Erythroblast (primary cell): ENCODE measurements around the gene TPO.
"Not testable (repeated sequence)": the region's sequence is repeated elsewhere in the genome, so short reads cannot be mapped to it uniquely, and the experiment has no call there.

ENCODE experiments used
- DNase-seq, 2 experiments: peaks; one replicate each; lab custom pipeline; 2025; lab: John Stamatoyannopoulos, UW
- GATA1 ChIP-seq: IDR thresholded peaks from 2 replicates; pipeline ENCODE4 v1.6.1; 2011; ENCODE audit warnings: low read depth, mild to moderate bottlenecking, control low read depth, low read length, moderate library complexity
- POLR2A ChIP-seq: IDR thresholded peaks from 2 replicates; pipeline ENCODE4 v1.6.1; 2011; ENCODE audit warnings: mild to moderate bottlenecking, low read length

TPO gene

GRCh38 chr2:1514391-1515072 is 101.3 kb downstream of the TPO start:
- DNase-seq, result no peak
- TF ChIP-seq POLR2A (no peak), GATA1 (no peak)

GRCh38 chr2:1515073-1515430 is 101.8 kb downstream of the TPO start:
- no peak for DNase-seq
- TF ChIP-seq GATA1 (no peak), POLR2A (no peak)

GRCh38 chr2:1515986-1516797 is 102.9 kb downstream of the TPO start:
- no peak for DNase-seq
- TF ChIP-seq GATA1, result no peak
- TF ChIP-seq POLR2A, result no peak

GRCh38 chr2:1516798-1517060 is 103.5 kb downstream of the TPO start:
- TF ChIP-seq POLR2A, result no peak
- no peak for TF ChIP-seq GATA1
- DNase-seq, result no peak

GRCh38 chr2:1517291-1517690 is 104.0 kb downstream of the TPO start:
- not testable (repeated sequence) for DNase-seq

GRCh38 chr2:1517786-1518185 is 104.5 kb downstream of the TPO start:
- no peak for DNase-seq
- TF ChIP-seq GATA1 (no peak), POLR2A (no peak)

- no peak for TF ChIP-seq GATA1
- TF ChIP-seq POLR2A, result no peak
- DNase-seq, result no peak
These were observed 105.1 kb downstream of the TPO start for GRCh38 chr2:1518331-1518803.

GRCh38 chr2:1518867-1519530 is 105.7 kb downstream of the TPO start:
- peak; percentile 7 to 9 for DNase-seq

GRCh38 chr2:1521191-1521877 is 108.1 kb downstream of the TPO start:
- TF ChIP-seq POLR2A (no peak), GATA1 (no peak)
- DNase-seq, result no peak

More at GRCh38 chr2:1518867-1519530, 105.7 kb downstream of the TPO start:
- TF ChIP-seq GATA1 (no peak), POLR2A (no peak)

- TF ChIP-seq POLR2A (no peak), GATA1 (no peak)
- no peak for DNase-seq
These were observed 108.9 kb downstream of the TPO start for GRCh38 chr2:1521878-1522830.

- no peak for DNase-seq
- TF ChIP-seq GATA1 (no peak), POLR2A (no peak)
These were observed 114.1 kb downstream of the TPO start for GRCh38 chr2:1527153-1527992.

- no peak for TF ChIP-seq POLR2A
- no peak for TF ChIP-seq GATA1
- DNase-seq, result no peak
These were observed 115.2 kb downstream of the TPO start for GRCh38 chr2:1528273-1529064.
